ENCODE measurements around the gene ASIC4. TPM values are rescaled to one million over a fixed set of nuclear protein-coding genes. Genes with fewer than 3 reads are reported as not detected.

Gene ASIC4
- total RNA-seq, 1 experiment from 2014 or later: 0.79 TPM

GRCh38 chr2:219533930-219534661 lies 19.8 kb downstream of the ASIC4 start:
- no peak for TF ChIP-seq SMAD4 (CRISPR knock-in tag; IDR thresholded peaks at IDR 0.05)
- no peak for TF ChIP-seq E2F4 (CRISPR knock-in tag; IDR thresholded peaks at IDR 0.05; ENCODE audit: borderline replicate concordance, low read depth)
- no peak for TF ChIP-seq MYBL2 (CRISPR knock-in tag; IDR thresholded peaks at IDR 0.05)
- TF ChIP-seq FOXP4 (CRISPR knock-in tag; IDR thresholded peaks at IDR 0.05): no peak
- no peak for TF ChIP-seq ATF1 (CRISPR knock-in tag; IDR thresholded peaks at IDR 0.05)
- TF ChIP-seq JAZF1 (CRISPR knock-in tag; IDR thresholded peaks at IDR 0.05): no peak
- TF ChIP-seq FOXP1 (CRISPR knock-in tag; IDR thresholded peaks at IDR 0.05; ENCODE audit: borderline replicate concordance): no peak
- TF ChIP-seq NFATC4 (CRISPR knock-in tag; IDR thresholded peaks at IDR 0.05): no peak
- ATAC-seq (peak; percentile 6), DNase-seq (ENCODE audit: low spot score) (no peak)
- Mint-ChIP-seq H3K4me1 (peaks cover 32% of the 10 kb centered on the region), H3K27ac (no peak overlapping the region), H3K9me3 (no peaks in the 10 kb centered on the region), H3K4me3 (no peak overlapping the region), H3K27me3 (ENCODE audit: low read depth) (peaks cover 22% of the 10 kb centered on the region), H3K36me3 (peaks cover 5% of the 10 kb centered on the region; the same call in 1 of the 2 replicates)
- ChIA-PET CTCF (interaction anchor here (0.6 to 41.3 kb wide), 8 partner anchors 24 to 554 kb away, joined by 3 to 2316 read pairs (median 4); partner anchors contain the start of gene GMPPA), POLR2A (interaction anchor here (0.6 kb wide), 2 partner anchors 147 to 169 kb away, joined by 3 to 6 read pairs; no protein-coding TSS in a partner anchor)

GRCh38 chr2:219536425-219536824 lies 22.1 kb downstream of the ASIC4 start:
- Mint-ChIP-seq H3K4me1 (peaks cover 19% of the 10 kb centered on the region), H3K9me3 (no peaks in the 10 kb centered on the region), H3K27ac (no peak overlapping the region), H3K4me3 (no peak overlapping the region), H3K27me3 (ENCODE audit: low read depth) (peaks cover under 1% of the 10 kb centered on the region; the same call in 1 of the 2 replicates), H3K36me3 (peaks cover 21% of the 10 kb centered on the region)
- CTCF ChIA-PET: interaction anchor here (2.0 to 41.3 kb wide), 6 partner anchors 13 to 134 kb away, joined by 8 to 2316 read pairs (median 14); partner anchors contain the start of gene GMPPA
- POLR2A ChIA-PET: no interaction called here
- DNase-seq (ENCODE audit: low spot score): no peak
- ATAC-seq: no peak
- TF ChIP-seq SP1 (CRISPR knock-in tag; conservative IDR thresholded peaks at IDR 0.05): no peak
- TF ChIP-seq GABPB1 (CRISPR knock-in tag; IDR thresholded peaks at IDR 0.05): no peak
- TF ChIP-seq ZNF396 (CRISPR knock-in tag; IDR thresholded peaks at IDR 0.05; ENCODE audit: borderline replicate concordance): no peak
- TF ChIP-seq MXD4 (CRISPR knock-in tag; IDR thresholded peaks at IDR 0.05; ENCODE audit: borderline replicate concordance): no peak
- no peak for TF ChIP-seq ZNF281 (CRISPR knock-in tag; IDR thresholded peaks at IDR 0.05)
- TF ChIP-seq TP53 (CRISPR knock-in tag; IDR thresholded peaks at IDR 0.05): no peak
- TF ChIP-seq ZNF317 (CRISPR knock-in tag; IDR thresholded peaks at IDR 0.05; ENCODE audit: borderline replicate concordance, low read depth): no peak
- no peak for TF ChIP-seq TEAD1 (CRISPR knock-in tag; IDR thresholded peaks at IDR 0.05)
- no peak for TF ChIP-seq ZSCAN18 (CRISPR knock-in tag; IDR thresholded peaks at IDR 0.05)
- no peak for TF ChIP-seq ELF4 (CRISPR knock-in tag; IDR thresholded peaks at IDR 0.05; ENCODE audit: low read depth)
- TF ChIP-seq ZBTB43 (CRISPR knock-in tag; IDR thresholded peaks at IDR 0.05): no peak
- no peak for TF ChIP-seq ZNF671 (CRISPR knock-in tag; IDR thresholded peaks at IDR 0.05)

Data from WTC11 (cell line).